Natural killer cell treated with Interleukin-12 subunit alpha and Interleukin-12 subunit beta and Interleukin-15 and Interleukin-18, amount 100 ng/mL, for 72 hours (primary cell): ENCODE data around the gene ADGRL1. TPM values are rescaled to one million over a fixed set of nuclear protein-coding genes. Genes with fewer than 3 reads are reported as not detected.

Experiments used
- ATAC-seq, 2 donors: fragments of 150-1000 bp; cut with Tn5 transposase in 1 of 2; sonication (Bioruptor Pico), chemical (Tn5 transposase) in 1 of 2; 2 replicates each; pipeline ENCODE4 v1.10.0; 2021
- DNase-seq: peaks from one replicate; pipeline ENCODE4 v3.0.0; 2022; ENCODE audit warnings: low spot score
- H3K27ac Mint-ChIP-seq, 2 donors: 1 replicate in 1 of 2; 2 replicates in 1 of 2; pipeline ENCODE4 v1.8.0; 2022; ENCODE audit warnings: mixed read lengths in 2 of 2, mild to moderate bottlenecking in 1 of 2, moderate library complexity in 1 of 2
- H3K27me3 Mint-ChIP-seq, 2 donors: 1 replicate in 1 of 2; 2 replicates in 1 of 2; pipeline ENCODE4 v1.8.0; 2022; ENCODE audit warnings: mixed read lengths in 2 of 2
- H3K36me3 Mint-ChIP-seq: one replicate; pipeline ENCODE4 v1.8.0; 2022; ENCODE audit warnings: mixed read lengths
- H3K4me1 Mint-ChIP-seq, 2 donors: 1 replicate in 1 of 2; 2 replicates in 1 of 2; pipeline ENCODE4 v1.8.0; 2022; ENCODE audit warnings: low read depth in 2 of 2, mixed read lengths in 2 of 2, mild to moderate bottlenecking in 1 of 2
- H3K4me3 Mint-ChIP-seq: one replicate; pipeline ENCODE4 v1.8.0; 2022; ENCODE audit warnings: mixed read lengths
- H3K9me3 Mint-ChIP-seq: 2 replicates; pipeline ENCODE4 v1.8.0; 2022; ENCODE audit warnings: mixed read lengths
- total RNA-seq, 2 donors: library from RNA; stranded (reverse); gene quantifications; one replicate each; pipeline ENCODE4 v1.2.3, GENCODE V29; 2022

Gene ADGRL1
- total RNA-seq, 2 donors from 2014 or later = 6.5 to 8.2 TPM

DNA sequence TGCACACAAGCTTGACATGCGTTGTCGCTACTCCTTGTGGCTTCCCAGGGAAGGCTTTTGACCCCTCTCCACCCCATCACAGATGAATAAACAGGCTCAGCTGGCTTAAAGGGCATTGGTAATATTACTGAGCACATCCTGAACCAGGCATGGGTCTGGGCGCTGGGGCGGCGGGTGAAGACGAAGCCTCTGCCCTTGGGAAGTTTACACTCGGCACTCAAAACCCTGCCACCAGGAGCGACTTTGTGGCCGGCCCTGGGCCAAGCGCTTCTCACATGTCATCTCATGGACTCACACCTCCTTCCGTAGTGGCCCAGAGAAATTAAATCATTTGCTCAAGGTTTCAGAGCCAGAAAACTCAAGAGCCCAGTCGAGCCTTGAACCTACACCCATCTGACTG, 37.0 kb downstream of the ADGRL1 start:
- H3K9me3 Mint-ChIP-seq = no peaks in the 10 kb centered on the region
- H3K27ac Mint-ChIP-seq = no peak overlapping the region
- DNase-seq = no peak
- ATAC-seq = no peak
- no peaks in the 10 kb centered on the region for H3K27me3 Mint-ChIP-seq
- H3K4me3 Mint-ChIP-seq = no peak overlapping the region
- peaks cover 12 to 27% of the 10 kb centered on the region in 2 donors for H3K4me1 Mint-ChIP-seq
- H3K36me3 Mint-ChIP-seq = no peaks in the 10 kb centered on the region

DNA sequence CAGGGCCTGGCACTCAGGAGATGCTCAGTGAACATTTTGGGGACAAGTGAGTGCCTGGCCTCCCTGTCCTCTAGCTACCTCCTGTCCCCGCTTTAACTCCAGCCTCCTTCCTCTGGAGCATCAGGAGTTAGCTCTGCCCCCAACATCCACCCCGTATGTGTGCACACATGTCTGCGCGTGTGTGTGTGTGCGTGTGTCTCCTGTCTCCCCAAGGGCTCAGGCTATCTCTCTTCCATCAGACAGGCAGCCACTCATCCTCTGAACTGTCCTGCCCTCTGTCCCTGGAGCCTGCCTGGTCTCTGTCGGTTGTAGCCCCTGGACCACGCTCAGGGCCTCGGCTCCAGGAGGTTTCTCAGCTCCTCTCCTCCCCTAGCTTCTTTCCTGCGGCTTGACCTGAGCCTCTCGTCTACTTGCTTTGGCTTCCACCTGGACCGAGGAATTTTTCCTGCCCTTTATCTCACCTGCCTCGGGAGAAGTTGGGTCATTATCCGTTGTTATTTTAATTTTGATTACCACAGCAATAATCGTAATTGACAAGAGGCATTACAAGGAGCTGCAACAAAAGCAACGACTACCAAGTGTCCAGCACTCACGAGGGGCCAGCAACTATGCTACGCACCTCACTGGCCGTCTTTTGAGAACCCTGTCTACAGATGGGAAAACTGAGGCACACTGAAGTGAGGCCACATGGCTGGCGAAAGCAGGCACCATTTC, 37.6 kb downstream of the ADGRL1 start:
- peaks cover 12 to 27% of the 10 kb centered on the region in 2 donors for H3K4me1 Mint-ChIP-seq
- no peaks in the 10 kb centered on the region for H3K36me3 Mint-ChIP-seq
- peak overlapping the region; percentile 13 for H3K4me3 Mint-ChIP-seq
- no peak for ATAC-seq
- no peaks in the 10 kb centered on the region for H3K27me3 Mint-ChIP-seq
- H3K9me3 Mint-ChIP-seq = no peaks in the 10 kb centered on the region
- no peak for DNase-seq
- peak overlapping the region in 1 of 2 donors; percentile 30 for H3K27ac Mint-ChIP-seq

DNA sequence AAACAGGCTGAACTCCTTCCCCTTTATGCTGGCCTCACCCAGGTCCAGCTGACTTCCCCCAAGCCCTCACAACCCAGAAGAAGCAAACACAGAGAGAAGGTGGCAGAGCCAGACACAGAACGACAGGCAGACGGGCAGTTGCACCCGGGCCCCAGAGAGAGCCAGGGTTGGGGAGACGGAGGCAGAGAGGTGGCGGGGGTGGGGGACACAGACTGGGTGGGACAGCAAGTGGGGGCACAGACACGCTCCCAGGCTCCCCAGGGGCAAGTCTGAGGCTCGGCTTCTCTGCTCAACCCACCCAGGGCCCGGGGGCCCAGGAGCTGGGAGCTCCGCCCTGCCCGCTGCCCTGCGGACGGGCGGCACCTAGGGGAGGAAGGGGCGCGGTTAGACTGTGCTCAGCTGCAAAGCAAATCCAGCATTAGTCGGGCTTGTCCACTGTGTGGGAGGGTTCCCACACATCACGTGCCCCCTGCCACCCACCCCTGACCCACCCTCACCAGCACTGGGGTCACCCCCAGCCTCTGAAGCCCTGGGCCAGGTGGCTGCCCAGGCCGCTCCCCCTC, 38.3 kb downstream of the ADGRL1 start:
- H3K36me3 Mint-ChIP-seq = no peaks in the 10 kb centered on the region
- H3K4me1 Mint-ChIP-seq = peaks cover 12 to 27% of the 10 kb centered on the region in 2 donors
- peak; percentile 55 to 61 for ATAC-seq
- peak overlapping the region in 1 of 2 donors; percentile 90 for H3K27ac Mint-ChIP-seq
- no peak for DNase-seq
- peak overlapping the region; percentile 90 for H3K4me3 Mint-ChIP-seq
- H3K9me3 Mint-ChIP-seq = no peaks in the 10 kb centered on the region
- no peaks in the 10 kb centered on the region for H3K27me3 Mint-ChIP-seq

DNA sequence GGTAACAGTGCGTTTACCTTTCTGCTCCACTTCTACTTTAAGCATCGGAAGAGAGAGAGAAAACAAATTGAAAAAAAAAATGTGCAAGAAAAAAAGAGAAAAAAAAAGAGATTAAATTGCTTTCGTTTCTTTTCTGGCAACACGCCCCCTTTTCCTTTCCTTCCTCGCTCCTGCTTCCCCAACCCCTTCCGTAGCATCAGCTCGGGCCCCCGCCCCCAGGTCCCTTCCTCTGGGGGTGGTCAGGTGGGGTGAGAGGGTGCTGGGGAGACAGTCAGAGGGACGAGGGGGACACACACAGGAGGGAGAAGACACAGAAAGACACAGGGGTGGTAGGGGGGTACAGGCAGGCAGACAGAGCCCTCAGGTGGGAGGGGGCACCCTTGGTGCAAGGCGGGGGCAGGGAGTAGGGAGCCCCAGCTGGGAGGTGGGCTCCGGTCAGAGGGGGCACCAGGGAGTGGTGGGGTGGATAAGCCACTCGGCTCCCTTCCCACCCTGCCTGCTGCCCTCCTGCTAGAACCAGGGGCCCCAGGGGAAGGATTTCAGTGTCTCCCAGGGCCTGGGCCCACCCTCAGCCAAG, 38.9 kb downstream of the ADGRL1 start:
- no peaks in the 10 kb centered on the region for H3K9me3 Mint-ChIP-seq
- no peak for DNase-seq
- H3K4me3 Mint-ChIP-seq = peak overlapping the region; percentile 90
- H3K4me1 Mint-ChIP-seq = peaks cover 12 to 27% of the 10 kb centered on the region in 2 donors
- peak in 1 of 2 donors; percentile 6 for ATAC-seq
- no peaks in the 10 kb centered on the region for H3K27me3 Mint-ChIP-seq
- no peaks in the 10 kb centered on the region for H3K36me3 Mint-ChIP-seq
- H3K27ac Mint-ChIP-seq = peak overlapping the region; percentile 60 to 90

DNA sequence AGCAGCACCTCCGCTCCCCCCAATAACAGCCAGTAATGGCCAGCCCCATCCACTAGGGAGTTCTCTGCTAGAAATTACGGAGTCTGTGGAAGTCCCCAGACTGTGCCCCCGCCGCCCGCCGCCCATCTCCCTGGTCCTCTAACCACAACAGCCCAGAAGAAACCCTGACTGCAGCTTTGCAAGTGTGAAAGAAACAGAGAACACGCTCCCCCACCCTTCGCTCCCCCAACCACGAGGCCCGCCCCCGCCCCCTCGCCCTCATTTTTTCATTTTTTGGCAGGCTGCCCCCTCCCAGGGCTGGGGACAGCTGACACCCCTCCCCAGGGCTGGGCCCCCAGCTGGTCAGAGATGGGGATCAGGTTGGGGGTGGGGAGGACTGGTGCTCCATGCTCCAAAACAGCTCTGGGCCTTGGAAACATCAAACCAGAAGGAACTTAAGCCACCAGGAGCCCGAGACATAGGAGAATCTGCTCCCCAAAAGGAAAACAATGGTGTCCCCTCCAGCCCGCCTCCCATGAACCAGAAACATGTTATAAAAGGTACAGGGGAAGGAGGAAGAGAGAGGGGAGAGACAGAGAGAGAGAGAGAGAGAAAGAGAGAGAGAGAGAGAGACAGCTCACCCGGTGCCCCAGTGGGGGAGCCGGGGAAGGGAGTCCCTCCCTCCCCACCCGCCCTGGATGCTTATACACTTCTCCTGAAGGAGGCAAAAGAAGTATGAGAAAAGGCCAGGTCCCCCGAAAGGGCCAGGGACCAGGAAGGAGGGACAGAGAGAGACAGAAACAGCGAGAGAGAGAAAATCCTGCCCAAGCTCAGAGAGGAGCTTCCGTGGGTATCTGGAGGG, 39.8 kb downstream of the ADGRL1 start:
- DNase-seq (no peak), ATAC-seq (peak; percentile 45 to 63)
- H3K4me3 Mint-ChIP-seq = peak overlapping the region; percentile 90
- peaks cover 12 to 27% of the 10 kb centered on the region in 2 donors for H3K4me1 Mint-ChIP-seq
- H3K36me3 Mint-ChIP-seq = no peaks in the 10 kb centered on the region
- H3K27ac Mint-ChIP-seq = peak overlapping the region; percentile 60 to 90
- no peaks in the 10 kb centered on the region for H3K9me3 Mint-ChIP-seq
- no peaks in the 10 kb centered on the region for H3K27me3 Mint-ChIP-seq

DNA sequence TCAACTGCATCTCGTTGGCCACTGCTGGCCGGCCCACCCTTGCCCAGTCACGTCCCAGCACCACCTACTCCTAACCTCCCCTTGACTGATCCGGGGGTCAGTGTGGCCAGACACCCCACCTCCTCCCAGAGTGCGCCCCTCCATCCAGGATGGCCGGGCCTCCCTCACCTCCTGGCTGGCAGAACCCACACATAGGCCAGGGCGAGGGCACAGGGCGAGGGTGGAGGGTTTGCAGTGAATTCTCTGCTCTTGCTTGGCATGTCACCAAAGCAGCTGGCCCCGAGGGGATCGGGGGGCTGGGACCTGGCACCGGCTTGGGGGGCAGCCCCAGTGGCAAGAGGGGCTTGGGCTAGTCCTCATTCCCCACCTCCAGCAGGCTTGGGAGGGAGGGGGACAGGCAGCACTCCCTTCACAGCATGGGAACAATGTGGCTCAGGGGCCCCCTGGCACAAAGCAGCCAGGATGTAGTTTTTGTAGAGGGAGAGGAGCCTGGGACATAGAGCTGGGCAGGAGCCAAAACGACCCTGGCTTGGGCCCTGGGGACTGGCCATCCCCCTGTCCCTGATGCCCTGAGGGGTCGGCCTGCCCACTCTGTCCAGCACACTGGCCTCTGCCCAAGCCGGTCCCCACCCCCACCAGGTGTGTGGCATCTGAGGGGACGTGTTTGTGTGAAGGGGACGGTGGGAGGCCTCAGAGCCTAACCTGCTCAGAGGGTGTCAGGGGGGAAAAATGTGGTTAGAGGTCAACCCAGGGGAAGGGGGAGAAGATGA, 41.1 kb downstream of the ADGRL1 start:
- Mint-ChIP-seq H3K27ac (no peak overlapping the region), H3K36me3 (no peaks in the 10 kb centered on the region), H3K9me3 (no peaks in the 10 kb centered on the region), H3K4me3 (no peak overlapping the region), H3K27me3 (no peaks in the 10 kb centered on the region), H3K4me1 (peaks cover 12 to 27% of the 10 kb centered on the region in 2 donors)
- ATAC-seq (no peak), DNase-seq (no peak)

DNA sequence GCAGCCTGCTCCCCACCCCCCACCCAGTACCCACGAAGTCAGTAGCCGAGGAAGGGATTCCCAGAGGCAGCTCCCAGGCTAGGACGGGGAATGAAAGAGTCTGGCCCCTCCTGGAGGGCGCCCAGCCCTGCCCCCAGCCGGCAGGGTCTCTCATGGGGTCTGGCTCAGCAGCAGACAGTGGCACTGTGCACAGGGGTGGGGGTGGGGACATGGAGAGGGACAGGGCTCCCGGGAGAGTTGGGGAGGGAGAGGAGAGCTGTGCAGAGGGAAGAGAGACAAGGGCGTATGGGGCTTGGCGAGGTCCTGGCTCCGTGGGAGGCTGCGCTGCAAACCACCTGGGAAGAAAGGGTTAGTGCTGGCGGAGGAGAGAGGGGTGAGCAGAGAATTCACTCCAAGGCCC, 41.9 kb downstream of the ADGRL1 start:
- DNase-seq (no peak), ATAC-seq (no peak)
- Mint-ChIP-seq H3K27me3 (no peaks in the 10 kb centered on the region), H3K27ac (no peak overlapping the region), H3K9me3 (no peaks in the 10 kb centered on the region), H3K36me3 (no peaks in the 10 kb centered on the region), H3K4me1 (peaks cover 12 to 27% of the 10 kb centered on the region in 2 donors), H3K4me3 (no peak overlapping the region)

DNA sequence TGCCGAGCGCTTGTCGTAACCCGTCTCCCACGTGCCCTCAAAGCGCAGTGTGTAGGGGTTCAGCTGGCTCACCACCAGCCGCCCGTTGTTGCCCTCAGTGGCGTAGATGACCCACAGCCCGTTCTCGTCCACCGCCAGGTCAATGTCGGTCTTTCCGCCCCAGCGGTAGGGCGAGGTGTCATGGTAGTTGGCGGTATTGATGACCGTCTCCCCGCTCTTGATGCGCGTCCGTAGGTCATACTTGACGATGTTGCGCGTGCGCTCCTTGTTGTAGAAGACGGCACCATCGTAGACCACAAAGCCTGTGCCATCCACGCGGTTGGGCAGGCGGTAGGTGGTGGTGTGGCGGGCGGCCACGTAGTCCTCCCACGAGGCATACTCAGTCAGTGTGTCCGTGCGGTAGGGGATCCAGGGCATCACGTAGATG, 43.1 kb downstream of the ADGRL1 start:
- Mint-ChIP-seq H3K4me1 (peaks cover 12 to 20% of the 10 kb centered on the region in 2 donors), H3K36me3 (no peaks in the 10 kb centered on the region), H3K9me3 (no peaks in the 10 kb centered on the region), H3K27me3 (no peaks in the 10 kb centered on the region), H3K4me3 (no peak overlapping the region), H3K27ac (no peak overlapping the region)
- ATAC-seq = no peak
- no peak for DNase-seq

DNA sequence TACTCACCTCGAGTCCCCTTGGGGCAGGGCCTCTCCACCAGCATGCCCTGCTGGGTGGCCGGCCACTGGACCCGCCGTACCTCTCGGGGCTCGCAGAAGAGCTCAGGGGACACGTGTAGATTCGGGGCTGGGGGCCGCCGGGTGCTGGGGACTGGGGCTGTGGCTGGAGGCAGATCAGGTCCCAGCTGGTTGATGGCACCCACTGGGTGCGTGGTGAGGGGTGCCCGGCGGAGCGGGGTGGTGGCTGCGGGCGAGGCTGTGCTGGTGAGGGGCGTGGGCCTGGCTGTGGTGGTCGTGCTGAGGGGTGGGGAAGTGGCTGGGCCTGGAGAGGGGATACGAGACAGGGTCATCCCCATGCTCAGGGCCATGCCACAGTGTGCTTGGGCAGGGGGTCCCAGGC, 44.7 kb downstream of the ADGRL1 start:
- no peaks in the 10 kb centered on the region for H3K9me3 Mint-ChIP-seq
- no peak for DNase-seq
- no peaks in the 10 kb centered on the region for H3K27me3 Mint-ChIP-seq
- H3K36me3 Mint-ChIP-seq = no peaks in the 10 kb centered on the region
- no peak overlapping the region for H3K4me3 Mint-ChIP-seq
- ATAC-seq = no peak
- peaks cover 3 to 7% of the 10 kb centered on the region in 2 donors for H3K4me1 Mint-ChIP-seq
- no peak overlapping the region for H3K27ac Mint-ChIP-seq

DNA sequence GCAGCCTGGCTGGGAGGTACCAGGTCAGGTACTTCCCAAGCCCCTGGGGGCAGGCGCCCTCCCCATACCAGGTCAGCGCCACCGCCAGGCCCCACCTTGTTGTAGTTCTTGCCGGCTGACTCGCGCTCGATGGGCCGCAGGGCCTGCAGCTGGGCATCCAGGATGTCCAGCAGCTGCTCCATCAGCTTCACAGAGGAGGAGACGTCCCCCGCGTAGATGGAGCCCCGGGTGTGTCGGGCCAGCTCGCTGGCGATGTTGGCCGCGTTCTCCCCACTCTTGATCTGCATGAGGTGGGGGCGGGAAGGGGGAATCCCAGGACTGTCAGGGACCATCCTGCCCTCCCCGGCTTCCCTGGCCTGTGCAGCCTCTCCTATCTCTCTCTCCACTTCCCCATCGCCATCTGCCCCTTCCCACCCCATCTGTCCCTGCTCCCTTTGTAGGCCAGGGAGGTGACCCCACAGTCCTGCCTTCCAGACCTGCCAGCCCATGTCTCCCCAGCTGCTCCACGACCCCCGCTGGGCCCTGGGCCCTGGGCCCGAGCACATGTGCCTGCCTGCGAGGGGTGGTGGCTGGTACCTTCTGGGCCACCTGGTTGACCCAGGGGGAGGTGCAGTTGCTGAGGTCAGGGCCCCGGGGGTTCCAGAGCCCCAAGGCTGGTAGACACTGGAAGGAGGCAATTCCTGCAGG, 45.8 kb downstream of the ADGRL1 start:
- Mint-ChIP-seq H3K4me1 (no peaks in the 10 kb centered on the region), H3K27ac (no peak overlapping the region), H3K36me3 (no peaks in the 10 kb centered on the region), H3K4me3 (no peak overlapping the region), H3K9me3 (no peaks in the 10 kb centered on the region), H3K27me3 (no peaks in the 10 kb centered on the region)
- no peak for ATAC-seq
- DNase-seq = no peak

DNA sequence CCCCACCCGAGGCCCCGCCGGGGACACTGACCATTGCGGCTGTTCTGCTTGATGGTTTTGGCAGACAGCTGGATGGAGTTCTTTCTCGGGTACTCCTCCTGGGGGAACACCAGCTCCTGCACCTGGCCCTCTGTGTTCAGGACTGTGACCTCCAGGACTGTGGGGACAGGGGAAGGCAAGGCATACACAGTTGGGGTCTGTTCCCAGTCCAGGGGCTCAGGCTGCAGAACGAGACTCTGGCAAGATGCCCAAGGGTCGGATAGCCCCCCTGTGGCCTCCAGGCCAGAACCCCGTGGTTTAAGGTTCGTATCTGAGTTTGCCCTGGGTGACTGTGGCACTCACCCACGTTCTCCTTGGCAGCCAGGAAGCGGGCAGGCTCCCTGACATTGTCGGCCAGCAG, 46.9 kb downstream of the ADGRL1 start:
- H3K27me3 Mint-ChIP-seq = no peaks in the 10 kb centered on the region

DNA sequence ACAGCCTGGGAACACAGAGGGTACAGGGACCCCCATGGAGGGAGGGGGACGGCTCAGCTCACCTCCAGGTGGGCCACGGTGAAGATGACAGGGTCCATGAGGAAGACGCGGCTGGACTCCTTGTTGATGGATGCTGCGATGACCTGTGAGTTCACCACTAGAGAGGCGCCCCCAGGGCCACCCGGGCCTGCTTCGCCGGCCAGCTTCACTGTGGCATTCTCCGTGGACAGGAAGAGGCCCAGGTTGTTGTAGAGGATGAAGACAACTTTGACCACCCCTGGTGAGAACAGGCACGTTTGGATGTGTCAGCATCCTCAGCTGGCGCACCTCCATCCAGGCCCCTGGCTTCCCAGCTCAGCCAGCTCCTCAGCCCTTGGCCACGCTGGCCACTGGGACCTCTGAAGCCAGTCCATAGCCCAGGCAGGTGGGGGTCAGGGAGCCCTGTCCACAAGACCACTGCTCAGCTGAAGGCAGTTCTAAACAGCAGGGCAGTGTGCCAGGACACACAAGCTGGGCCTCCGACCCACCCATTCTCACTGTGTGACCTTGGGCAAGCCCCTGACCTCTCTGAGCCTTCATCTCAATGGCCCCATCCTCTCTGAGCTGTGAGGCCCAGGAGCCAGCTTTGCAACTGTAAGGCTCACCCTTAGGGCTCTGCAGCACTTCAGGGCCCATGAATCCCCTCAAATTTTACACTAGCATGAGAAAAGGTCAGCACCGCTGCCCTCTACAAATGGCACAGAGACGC, 47.5 kb downstream of the ADGRL1 start:
- no peaks in the 10 kb centered on the region for H3K27me3 Mint-ChIP-seq
- H3K9me3 Mint-ChIP-seq = no peaks in the 10 kb centered on the region
- no peaks in the 10 kb centered on the region for H3K36me3 Mint-ChIP-seq
- H3K4me3 Mint-ChIP-seq = no peak overlapping the region
- DNase-seq = no peak
- ATAC-seq = no peak
- H3K27ac Mint-ChIP-seq = no peak overlapping the region
- no peaks in the 10 kb centered on the region for H3K4me1 Mint-ChIP-seq

More for the DNA sequence above, 46.9 kb downstream of the ADGRL1 start:
- Mint-ChIP-seq H3K36me3 (no peaks in the 10 kb centered on the region), H3K4me1 (no peaks in the 10 kb centered on the region), H3K4me3 (no peak overlapping the region), H3K27ac (no peak overlapping the region), H3K9me3 (no peaks in the 10 kb centered on the region)
- ATAC-seq = no peak
- no peak for DNase-seq
